GM19238 (cell line): ENCODE measurements around the gene FLNB.

Experiments used
- DNase-seq: peaks from one replicate; pipeline ENCODE4 v3.0.0; 2011; ENCODE audit warnings: low spot score; ENCODE audit not compliant: insufficient read length

FLNB gene

GRCh38 chr3:58104712-58105111, 96.5 kb downstream of the FLNB start:
- DNase-seq, result no peak

GRCh38 chr3:58105196-58105595, 97.0 kb downstream of the FLNB start:
- no peak for DNase-seq

- no peak for DNase-seq
Observed at GRCh38 chr3:58106061-58106460, 97.8 kb downstream of the FLNB start.

GRCh38 chr3:58106640-58107039, 98.4 kb downstream of the FLNB start:
- DNase-seq, result no peak

- DNase-seq, result no peak
Observed at GRCh38 chr3:58107597-58107996, 99.4 kb downstream of the FLNB start.

- no peak for DNase-seq
Observed at GRCh38 chr3:58109752-58110151, 101.5 kb downstream of the FLNB start.

GRCh38 chr3:58111513-58112184, 103.4 kb downstream of the FLNB start:
- DNase-seq, result peak; percentile 35

- DNase-seq, result no peak
Observed at GRCh38 chr3:58112185-58112535, 103.9 kb downstream of the FLNB start.

GRCh38 chr3:58115175-58115574, 107.0 kb downstream of the FLNB start:
- DNase-seq, result no peak

GRCh38 chr3:58116161-58116955, 108.1 kb downstream of the FLNB start:
- DNase-seq, result peak; percentile 50

GRCh38 chr3:58116985-58117384, 108.8 kb downstream of the FLNB start:
- no peak for DNase-seq

- DNase-seq, result no peak
Observed at GRCh38 chr3:58117561-58118181, 109.4 kb downstream of the FLNB start.

GRCh38 chr3:58119186-58119585, 111.0 kb downstream of the FLNB start:
- no peak for DNase-seq

- no peak for DNase-seq
Observed at GRCh38 chr3:58120075-58120812, 112.0 kb downstream of the FLNB start.

GRCh38 chr3:58121183-58121582, 113.0 kb downstream of the FLNB start:
- DNase-seq, result no peak

- DNase-seq, result no peak
Observed at GRCh38 chr3:58122936-58123700, 114.9 kb downstream of the FLNB start.

GRCh38 chr3:58124387-58124786, 116.2 kb downstream of the FLNB start:
- DNase-seq, result no peak

GRCh38 chr3:58129041-58129770, 121.0 kb downstream of the FLNB start:
- no peak for DNase-seq

GRCh38 chr3:58130591-58130990, 122.4 kb downstream of the FLNB start:
- no peak for DNase-seq

GRCh38 chr3:58131101-58131825, 123.0 kb downstream of the FLNB start:
- DNase-seq, result no peak
